ENCODE measurements around the gene ZBED5. TPM values are rescaled to one million over a fixed set of nuclear protein-coding genes. Genes with fewer than 3 reads are reported as not detected.
A peak's percentile ranks its signal among the peaks of the same experiment; 100 is the strongest.
"Not testable (repeated sequence)": the region's sequence is repeated elsewhere in the genome, so short reads cannot be mapped to it uniquely, and the experiment has no call there.

The ZBED5 gene
- polyA plus RNA-seq (ENCODE audit: insufficient read length) = 125 TPM
- long read RNA-seq, donor 1, transcript ZBED5-201 (3 exons, 2,512 nt) = major isoform, 13 of 17 reads
- long read RNA-seq, donor 1, partial matches to known transcripts = 0 of 17 reads
- long read RNA-seq, donor 1, other reads (novel, unspliced or antisense) = 0 of 17 reads
- long read RNA-seq, donor 2, transcript ZBED5-201 (3 exons, 2,512 nt) = major isoform, 9 of 23 reads
- long read RNA-seq, donor 2, partial matches to known transcripts = 0 of 23 reads
- long read RNA-seq, donor 2, other reads (novel, unspliced or antisense) = 11 of 23 reads
- long read RNA-seq, donor 3, transcript ZBED5-201 (3 exons, 2,512 nt) = major isoform, 6 of 8 reads
- long read RNA-seq, donor 3, partial matches to known transcripts = 0 of 8 reads
- long read RNA-seq, donor 3, other reads (novel, unspliced or antisense) = 0 of 8 reads
- long read RNA-seq, donor 4, partial matches to known transcripts = 0 of 3 reads
- long read RNA-seq, donor 4, other reads (novel, unspliced or antisense) = 0 of 3 reads
- long read RNA-seq, donor 5, transcript ZBED5-201 (3 exons, 2,512 nt) = major isoform, 14 of 61 reads
- long read RNA-seq, donor 5, partial matches to known transcripts = 33 of 61 reads
- long read RNA-seq, donor 5, other reads (novel, unspliced or antisense) = 11 of 61 reads
- long read RNA-seq, donor 6, transcript ZBED5-201 (3 exons, 2,512 nt) = major isoform, 14 of 25 reads
- long read RNA-seq, donor 6, partial matches to known transcripts = 0 of 25 reads
- long read RNA-seq, donor 6, other reads (novel, unspliced or antisense) = 7 of 25 reads
- long read RNA-seq, donor 7, transcript ZBED5-202 (3 exons, 2,741 nt) = minor isoform, 7 of 33 reads
- long read RNA-seq, donor 7, transcript ZBED5-201 (3 exons, 2,512 nt) = major isoform, 12 of 33 reads
- long read RNA-seq, donor 7, partial matches to known transcripts = 0 of 33 reads
- long read RNA-seq, donor 7, other reads (novel, unspliced or antisense) = 13 of 33 reads
- long read RNA-seq, donor 8, partial matches to known transcripts = 0 of 5 reads
- long read RNA-seq, donor 8, other reads (novel, unspliced or antisense) = 0 of 5 reads

DNA sequence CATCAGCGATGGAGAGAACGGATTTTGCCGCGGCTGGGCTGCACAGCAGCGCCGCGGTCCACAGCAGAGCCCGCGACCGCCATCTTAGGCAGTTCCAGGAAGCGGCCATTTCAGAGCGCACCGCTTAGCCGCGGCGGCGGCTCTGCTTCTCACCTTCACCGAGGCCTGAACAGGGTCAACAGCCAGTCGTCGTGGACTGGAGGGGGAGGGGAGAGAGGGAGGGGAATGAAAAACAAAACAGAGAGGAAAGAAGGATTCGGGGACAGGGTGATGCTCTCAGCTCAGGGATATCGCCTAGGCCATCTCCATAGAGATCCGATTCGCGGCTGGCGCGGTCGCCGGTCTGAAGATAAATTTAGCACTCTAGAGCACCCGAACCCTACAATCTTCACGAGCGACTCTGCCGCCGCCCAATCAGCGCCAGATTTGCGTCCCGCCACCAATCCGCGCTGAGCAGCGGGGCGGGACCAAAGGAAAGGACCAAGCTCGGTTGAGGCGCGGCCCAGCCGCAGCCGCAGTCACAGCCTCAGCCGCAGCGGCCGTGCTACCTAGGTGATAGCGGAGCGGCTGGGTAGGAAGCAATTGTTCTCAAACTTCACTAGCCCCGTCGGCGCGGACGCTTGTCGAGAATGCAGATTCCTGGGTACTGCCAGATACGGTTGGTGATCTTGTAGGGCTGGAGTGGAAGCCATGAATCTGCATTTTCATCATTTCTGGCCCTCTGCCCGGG, at the start of gene ZBED5:
ZBED5 (minus strand) TSS at position 345 of the 730 bp plus-strand sequence. CDS start 3,108 bp downstream, outside the sequence.
- peak; percentile 98 for DNase-seq

GRCh38 chr11:10906521-10906920, 48.7 kb upstream of the ZBED5 start:
- no peak for DNase-seq

GRCh38 chr11:10902301-10903063, 44.6 kb upstream of the ZBED5 start:
- no peak for DNase-seq

- no peak for DNase-seq
Observed at GRCh38 chr11:10900681-10901415, 43.0 kb upstream of the ZBED5 start.

DNA sequence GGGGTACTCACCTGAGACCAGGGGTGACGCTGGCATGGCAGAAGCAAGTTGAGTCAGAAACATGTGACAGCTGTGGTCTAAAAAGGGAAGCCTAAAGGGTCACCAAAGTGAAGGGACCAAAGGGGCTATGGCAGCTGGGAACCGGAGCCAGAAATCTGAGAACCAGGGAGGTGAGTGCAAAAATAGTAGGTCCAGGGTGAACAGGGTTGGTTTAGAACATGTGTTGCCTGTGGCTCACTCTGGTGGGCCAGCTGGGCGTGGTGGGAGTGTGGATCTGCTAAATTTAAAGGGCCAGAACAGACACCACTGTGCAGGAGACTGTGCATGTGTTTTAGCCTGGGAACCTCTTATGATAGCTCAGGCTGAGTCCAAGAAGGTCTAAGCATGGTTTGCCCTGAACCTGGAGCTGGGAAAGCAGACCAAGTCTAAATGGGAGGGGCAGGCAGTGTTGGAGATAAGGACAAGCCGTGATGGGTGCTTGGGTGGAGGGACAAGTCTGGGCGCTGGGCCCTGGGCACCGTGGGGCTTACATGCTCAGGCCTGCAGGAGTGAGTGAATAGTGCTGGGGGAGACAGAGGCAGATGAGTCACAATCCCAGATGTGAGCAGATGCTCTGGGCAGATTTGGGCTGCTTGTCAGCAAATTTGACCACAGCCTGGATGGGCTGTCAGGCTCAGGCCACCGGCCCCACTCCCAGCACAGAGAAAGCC, 41.4 kb upstream of the ZBED5 start:
- DNase-seq = no peak

- DNase-seq = no peak
Observed at GRCh38 chr11:10898763-10899025, 40.8 kb upstream of the ZBED5 start.

DNA sequence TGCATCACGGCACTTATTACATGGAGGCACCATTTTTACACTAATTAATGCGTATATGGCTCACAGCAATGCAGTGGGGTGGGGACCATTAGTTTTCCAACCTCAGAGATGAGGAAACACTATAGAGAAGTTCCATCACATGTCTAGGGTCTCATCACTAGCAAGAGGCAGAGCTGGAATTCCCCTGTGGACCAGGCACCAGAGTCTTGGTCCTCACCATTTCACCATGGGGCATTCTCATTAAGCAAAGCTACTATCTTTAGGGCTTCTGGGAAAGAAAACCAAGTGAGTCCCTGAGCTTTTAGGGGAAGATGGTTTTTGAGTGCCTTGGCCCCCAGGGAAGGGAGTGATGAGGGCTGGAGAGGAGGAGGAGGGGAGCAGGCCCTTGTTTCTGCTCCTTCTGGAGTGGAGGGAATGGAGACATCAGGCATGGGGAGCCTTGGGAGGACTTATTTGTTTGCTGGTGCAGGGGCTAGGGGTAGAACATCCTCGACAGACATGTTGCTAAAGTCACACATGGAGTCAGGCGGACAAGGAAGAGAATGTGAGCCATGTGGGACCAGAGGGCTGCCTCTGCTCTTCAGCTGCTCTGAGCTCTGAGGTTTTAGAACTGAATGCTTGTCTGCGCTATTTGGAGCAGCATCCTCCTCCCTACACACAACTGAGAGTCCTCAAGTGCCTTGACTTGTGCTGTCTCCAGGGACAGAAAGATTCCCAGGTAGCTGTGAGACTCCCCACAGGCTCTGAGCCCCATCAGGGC, 40.3 kb upstream of the ZBED5 start:
- DNase-seq = no peak

GRCh38 chr11:10897150-10897549, 39.3 kb upstream of the ZBED5 start:
- no peak for DNase-seq

DNA sequence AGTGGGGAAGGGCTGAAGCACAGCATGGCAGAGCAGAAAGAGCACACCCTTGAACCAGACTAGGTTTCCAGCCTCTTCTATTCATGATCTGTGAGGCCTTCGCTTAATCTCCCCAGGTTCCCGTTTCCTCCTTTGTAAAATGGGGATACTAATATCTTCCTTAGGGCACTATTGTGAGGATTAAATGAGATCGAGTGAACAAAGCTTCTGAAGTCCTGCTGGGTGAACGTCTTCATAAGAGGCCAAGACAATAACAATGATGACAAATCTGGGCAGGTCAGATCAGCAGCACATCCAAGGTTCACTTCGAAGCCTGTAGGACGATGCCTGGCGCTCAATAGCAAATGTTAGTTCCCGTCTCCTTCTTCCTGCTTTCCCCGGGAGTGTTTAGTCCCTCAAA, 38.6 kb upstream of the ZBED5 start:
- no peak for DNase-seq

GRCh38 chr11:10895285-10895684, 37.4 kb upstream of the ZBED5 start:
- no peak for DNase-seq

- no peak for DNase-seq
Observed at GRCh38 chr11:10894666-10895065, 36.8 kb upstream of the ZBED5 start.

DNA sequence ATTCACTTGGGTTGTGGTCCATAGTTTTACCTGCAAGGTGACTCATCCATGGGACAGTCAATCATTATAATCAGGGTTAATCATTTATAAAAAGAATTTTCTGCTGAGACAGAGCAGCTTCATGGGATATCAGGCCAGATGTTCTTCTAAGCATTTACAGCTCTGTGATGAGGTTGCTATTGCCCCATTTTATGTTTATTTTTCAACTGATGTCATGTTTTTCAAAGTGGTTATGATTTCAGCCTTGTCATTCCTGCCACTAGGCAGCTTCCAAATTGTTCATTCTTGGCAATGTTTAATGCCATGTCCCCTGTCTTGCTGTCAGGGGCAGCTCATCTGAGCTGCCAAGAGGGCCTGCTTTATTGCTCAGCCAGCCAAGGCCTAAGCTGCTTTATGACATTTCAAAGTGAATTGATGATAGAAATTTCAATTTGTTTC, 35.9 kb upstream of the ZBED5 start:
- no peak for DNase-seq

GRCh38 chr11:10892250-10892649, 34.4 kb upstream of the ZBED5 start:
- no peak for DNase-seq

DNA sequence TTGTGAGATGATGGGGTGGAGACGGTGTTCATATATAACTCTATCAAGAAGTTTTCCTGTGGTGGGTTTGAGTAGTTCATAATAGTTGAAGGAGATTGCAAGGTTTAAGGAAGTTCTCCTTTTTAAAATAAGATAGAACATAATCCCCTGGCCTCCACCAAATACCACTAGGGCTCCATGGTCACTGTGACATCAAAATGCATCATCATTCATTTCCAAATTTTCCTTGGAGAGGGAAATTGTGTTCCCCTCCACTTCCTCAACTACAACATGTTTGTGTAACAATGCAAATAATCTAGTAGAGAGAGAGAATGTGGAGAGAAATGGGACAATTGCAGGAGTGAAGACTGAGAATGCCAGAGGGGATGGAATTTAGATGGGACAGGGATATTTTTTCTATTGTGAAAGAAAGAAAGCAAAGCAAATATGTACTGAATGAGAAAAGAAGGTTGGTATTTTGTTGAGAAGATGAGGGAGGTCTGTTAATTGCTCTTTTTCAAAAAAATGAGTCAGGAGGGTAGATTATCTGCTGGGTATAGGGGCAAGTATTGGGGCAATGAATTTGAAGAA, 33.4 kb upstream of the ZBED5 start:
- no peak for DNase-seq

DNA sequence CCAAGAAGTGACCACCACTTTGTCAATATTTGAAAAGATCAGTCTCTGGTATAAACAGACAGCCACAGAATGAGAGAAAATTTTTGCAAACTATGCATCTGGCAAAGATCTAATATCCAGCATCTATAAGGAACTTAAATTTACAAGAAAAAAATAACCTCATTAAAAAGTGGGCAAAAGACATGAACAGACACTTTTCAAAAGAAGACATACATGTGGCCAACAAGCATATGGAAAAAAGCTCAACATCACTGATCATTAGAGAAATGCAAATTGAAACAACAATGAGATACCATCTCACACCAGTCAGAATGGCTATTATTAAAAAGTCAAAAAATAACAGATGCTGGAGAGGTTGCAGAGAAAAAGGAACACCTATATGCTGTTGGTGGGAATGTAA, 32.2 kb upstream of the ZBED5 start:
- DNase-seq = not testable (repeated sequence)

GRCh38 chr11:10887307-10887706, 29.5 kb upstream of the ZBED5 start:
- DNase-seq = no peak

GRCh38 chr11:10886652-10887250, 28.9 kb upstream of the ZBED5 start:
- DNase-seq = no peak

- no peak for DNase-seq
Observed at GRCh38 chr11:10885703-10886363, 28.0 kb upstream of the ZBED5 start.

Measured in left kidney (tissue), 8 donors.